Liver (tissue), 9 donors: ENCODE data around the gene MTA3. TPM values are rescaled to one million over a fixed set of nuclear protein-coding genes. Genes with fewer than 3 reads are reported as not detected.

Source experiments
- DNase-seq: peaks from one replicate; pipeline ENCODE4 v3.0.0-alpha.2; 2017; ENCODE audit warnings: low spot score
- H3K27ac ChIP-seq, 2 donors: one replicate each; pipeline ENCODE4 v1.7.0; 2013; ENCODE audit warnings: inconsistent platforms in 2 of 2, low read length in 2 of 2, control low read depth in 1 of 2, low read depth in 1 of 2, mild to moderate bottlenecking in 1 of 2
- H3K27me3 ChIP-seq, 4 donors: one replicate each; pipeline versions ENCODE4 v1.6.1 to v1.7.0; 2013; ENCODE audit warnings: low read length in 3 of 4, inconsistent platforms in 1 of 4, mild to moderate bottlenecking in 1 of 4, moderate library complexity in 1 of 4; ENCODE audit not compliant: control insufficient read depth in 4 of 4, insufficient read depth in 4 of 4
- H3K36me3 ChIP-seq, 4 donors: one replicate each; pipeline versions ENCODE4 v1.6.1 to v1.7.0; 2013; ENCODE audit warnings: low read length in 3 of 4, mild to moderate bottlenecking in 3 of 4, low read depth in 1 of 4, moderate library complexity in 1 of 4; ENCODE audit not compliant: control insufficient read depth in 4 of 4, insufficient read depth in 3 of 4
- H3K4me1 ChIP-seq, 4 donors: one replicate each; pipeline versions ENCODE4 v1.6.1 to v1.7.0; 2013; ENCODE audit warnings: low read length in 3 of 4, mild to moderate bottlenecking in 3 of 4, moderate library complexity in 1 of 4; ENCODE audit not compliant: control insufficient read depth in 4 of 4, insufficient read depth in 4 of 4
- H3K4me3 ChIP-seq, 3 donors: one replicate each; pipeline versions ENCODE4 v1.6.1 to v1.7.0; 2013; ENCODE audit warnings: low read length in 3 of 3, control low read depth in 1 of 3, low read depth in 1 of 3, mild to moderate bottlenecking in 1 of 3
- H3K9ac ChIP-seq, 2 donors: one replicate each; pipeline ENCODE4 v1.7.0; 2013; ENCODE audit warnings: low read length in 2 of 2, mild to moderate bottlenecking in 2 of 2, moderate library complexity in 2 of 2, control low read depth in 1 of 2, low read depth in 1 of 2
- H3K9me3 ChIP-seq, 4 donors: one replicate each; pipeline versions ENCODE4 v1.6.1 to v1.7.0; 2013; ENCODE audit warnings: low read length in 3 of 4; ENCODE audit not compliant: control insufficient read depth in 4 of 4
- EGR1 ChIP-seq, 2 donors: IDR thresholded peaks; 2 replicates each; pipeline ENCODE4 v1.6.1; 2016 to 2018; ENCODE audit warnings: antibody characterized with exemption in 2 of 2, low read depth in 2 of 2
- FOXA1 ChIP-seq: IDR thresholded peaks from 2 replicates; pipeline ENCODE4 v1.6.1; 2016; ENCODE audit warnings: antibody characterized with exemption
- FOXA2 ChIP-seq: IDR thresholded peaks from 2 replicates; pipeline ENCODE4 v1.6.1; 2016; ENCODE audit warnings: antibody characterized with exemption
- GABPA ChIP-seq, 2 donors: IDR thresholded peaks in 1 of 2; conservative IDR thresholded peaks in 1 of 2; 2 replicates each; pipeline ENCODE4 v1.6.1; 2016; ENCODE audit warnings: antibody characterized with exemption in 2 of 2, mild to moderate bottlenecking in 1 of 2, moderate library complexity in 1 of 2
- HNF4A ChIP-seq, 2 donors: conservative IDR thresholded peaks; 2 replicates each; pipeline ENCODE4 v1.6.1; 2016; ENCODE audit warnings: antibody characterized with exemption in 2 of 2, mild to moderate bottlenecking in 2 of 2
- HNF4G ChIP-seq: IDR thresholded peaks from 2 replicates; pipeline ENCODE4 v1.6.1; 2016; ENCODE audit warnings: antibody characterized with exemption
- JUND ChIP-seq, 2 donors: IDR thresholded peaks; 2 replicates each; pipeline ENCODE4 v1.6.1; 2016; ENCODE audit warnings: antibody characterized with exemption in 2 of 2
- NR2F2 ChIP-seq: IDR thresholded peaks from 2 replicates; pipeline ENCODE4 v1.6.1; 2016; ENCODE audit warnings: antibody characterized with exemption
- RAD21 ChIP-seq, 2 donors: IDR thresholded peaks; 2 replicates each; pipeline ENCODE4 v1.6.1; 2016; ENCODE audit warnings: antibody characterized with exemption in 2 of 2, mild to moderate bottlenecking in 2 of 2
- RXRA ChIP-seq, 2 donors: IDR thresholded peaks; 2 replicates each; pipeline ENCODE4 v1.6.1; 2017 to 2018; ENCODE audit warnings: antibody characterized with exemption in 2 of 2, mild to moderate bottlenecking in 1 of 2
- SP1 ChIP-seq: IDR thresholded peaks from 2 replicates; pipeline ENCODE4 v1.6.1; 2018; ENCODE audit warnings: antibody characterized with exemption, mild to moderate bottlenecking
- TAF1 ChIP-seq: conservative IDR thresholded peaks from 2 replicates; pipeline ENCODE4 v1.6.1; 2016; ENCODE audit warnings: antibody characterized with exemption, mild to moderate bottlenecking
- YY1 ChIP-seq: IDR thresholded peaks from 2 replicates; pipeline ENCODE4 v1.6.1; 2016; ENCODE audit warnings: antibody characterized with exemption, mild to moderate bottlenecking
- WGBS: extraction: QIAGEN DNeasy Blood & Tissue Kit; methylation state at CpG from one replicate; pipeline ENCODE4 v1.1.7; 2013; 5-methylcytosine and 5-hydroxymethylcytosine counted together
- polyA plus RNA-seq, 2 donors: library from polyadenylated mRNA; stranded (reverse) in 1 of 2; unstranded in 1 of 2; fragments of 200-250 nt in 1 of 2; fragments of >200 nt in 1 of 2; fragmentation: Nextera tagmentation in 1 of 2; extraction: Ambion mirVana in 1 of 2; gene quantifications; one replicate each; pipeline versions ENCODE4 v1.2.1 to v1.2.3, GENCODE V29; 2013 to 2015
- total RNA-seq, 2 donors: library from RNA; depleted of rRNA; stranded (reverse); fragments of >200 nt; gene quantifications; one replicate each; pipeline ENCODE4 v1.2.3, GENCODE V29; 2014
- TF ChIP-seq, protein P1 (sequence below): IDR thresholded peaks from 2 replicates; pipeline ENCODE4 v1.6.1; 2016; ENCODE audit warnings: antibody characterized with exemption
- TF ChIP-seq, protein P2 (sequence below): IDR thresholded peaks from 2 replicates; pipeline ENCODE4 v1.6.1; 2016; ENCODE audit warnings: antibody characterized with exemption, mild to moderate bottlenecking
- TF ChIP-seq, protein P3 (sequence below): IDR thresholded peaks from 2 replicates; pipeline ENCODE4 v1.6.1; 2016; ENCODE audit warnings: antibody characterized with exemption
- TF ChIP-seq, protein P4 (sequence below): fragments of 150-350 bp; IDR thresholded peaks from 2 replicates; pipeline ENCODE4 v1.5.1; 2017; ENCODE audit warnings: improper control_type of control experiment, low read depth, low read length; ENCODE audit not compliant: missing input control
- TF ChIP-seq, protein P5 (sequence below): IDR thresholded peaks from 2 replicates; pipeline ENCODE4 v1.6.1; 2016; ENCODE audit warnings: antibody characterized with exemption
- donor health status: healthy.
- donor health status: healthy.
- donor health status: healthy.
- donor health status: healthy.
- donor health status: healthy.

The MTA3 gene
- total and polyA plus RNA-seq, 4 donors = 5.5 to 10.3 (median 6.8) TPM

DNA sequence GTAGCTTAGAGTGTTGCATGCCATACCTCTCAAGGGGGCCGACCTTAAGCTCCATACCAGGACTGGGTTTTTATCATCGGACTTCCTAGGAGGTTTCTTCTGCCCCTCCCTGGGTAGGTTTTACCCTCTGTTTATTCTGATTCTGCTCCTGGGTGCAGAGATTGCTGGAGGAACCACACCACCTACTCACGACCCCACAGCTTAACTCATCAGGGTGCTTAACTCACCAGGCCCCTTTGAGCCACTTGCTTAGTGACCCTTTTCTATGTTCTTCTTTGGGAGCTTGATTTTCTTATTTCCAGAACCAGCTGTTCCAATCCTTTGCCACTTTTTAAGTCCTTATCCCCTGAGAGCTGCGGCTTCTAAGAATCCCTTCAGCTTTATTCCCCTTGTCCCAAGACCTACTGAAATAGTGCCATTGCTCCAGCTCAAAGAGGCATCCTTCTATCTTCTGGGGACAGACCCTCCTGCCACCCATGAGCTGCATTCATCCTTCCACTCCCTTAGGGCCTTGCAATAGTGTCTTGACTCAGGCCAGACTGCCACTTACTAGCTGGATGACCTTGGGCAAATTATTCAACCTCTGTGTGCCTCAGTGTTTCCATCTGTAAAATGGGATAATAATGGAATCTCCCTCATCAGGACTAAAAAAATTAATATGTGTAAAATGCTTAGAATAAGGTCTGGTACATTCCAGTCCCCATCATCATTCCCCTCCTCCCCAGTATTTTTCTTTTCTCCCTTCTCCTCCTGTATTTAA, 189.7 kb downstream of the MTA3 start:
- peaks cover 3 to 20% (median 12%) of the 10 kb centered on the region in 4 donors for H3K4me1 ChIP-seq
- no peaks in the 10 kb centered on the region for H3K27me3 ChIP-seq
- H3K9me3 ChIP-seq = no peaks in the 10 kb centered on the region
- TF ChIP-seq RXRA (IDR thresholded peaks at IDR 0.05) (no peak), RAD21 (IDR thresholded peaks at IDR 0.05) (no peak), FOXA1 (no peak), GABPA (IDR thresholded peaks at IDR 0.05 in 1 of 2, conservative IDR thresholded peaks at IDR 0.05 in 1 of 2) (no peak), HNF4A (conservative IDR thresholded peaks at IDR 0.05) (no peak), YY1 (no peak), FOXA2 (no peak), EGR1 (IDR thresholded peaks at IDR 0.05; ENCODE audit: low read depth in 2 of 2) (no peak), TAF1 (no peak)
- TF ChIP-seq, protein P1, sequence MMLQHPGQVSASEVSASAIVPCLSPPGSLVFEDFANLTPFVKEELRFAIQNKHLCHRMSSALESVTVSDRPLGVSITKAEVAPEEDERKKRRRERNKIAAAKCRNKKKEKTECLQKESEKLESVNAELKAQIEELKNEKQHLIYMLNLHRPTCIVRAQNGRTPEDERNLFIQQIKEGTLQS = no peak
- TF ChIP-seq, protein P2, sequence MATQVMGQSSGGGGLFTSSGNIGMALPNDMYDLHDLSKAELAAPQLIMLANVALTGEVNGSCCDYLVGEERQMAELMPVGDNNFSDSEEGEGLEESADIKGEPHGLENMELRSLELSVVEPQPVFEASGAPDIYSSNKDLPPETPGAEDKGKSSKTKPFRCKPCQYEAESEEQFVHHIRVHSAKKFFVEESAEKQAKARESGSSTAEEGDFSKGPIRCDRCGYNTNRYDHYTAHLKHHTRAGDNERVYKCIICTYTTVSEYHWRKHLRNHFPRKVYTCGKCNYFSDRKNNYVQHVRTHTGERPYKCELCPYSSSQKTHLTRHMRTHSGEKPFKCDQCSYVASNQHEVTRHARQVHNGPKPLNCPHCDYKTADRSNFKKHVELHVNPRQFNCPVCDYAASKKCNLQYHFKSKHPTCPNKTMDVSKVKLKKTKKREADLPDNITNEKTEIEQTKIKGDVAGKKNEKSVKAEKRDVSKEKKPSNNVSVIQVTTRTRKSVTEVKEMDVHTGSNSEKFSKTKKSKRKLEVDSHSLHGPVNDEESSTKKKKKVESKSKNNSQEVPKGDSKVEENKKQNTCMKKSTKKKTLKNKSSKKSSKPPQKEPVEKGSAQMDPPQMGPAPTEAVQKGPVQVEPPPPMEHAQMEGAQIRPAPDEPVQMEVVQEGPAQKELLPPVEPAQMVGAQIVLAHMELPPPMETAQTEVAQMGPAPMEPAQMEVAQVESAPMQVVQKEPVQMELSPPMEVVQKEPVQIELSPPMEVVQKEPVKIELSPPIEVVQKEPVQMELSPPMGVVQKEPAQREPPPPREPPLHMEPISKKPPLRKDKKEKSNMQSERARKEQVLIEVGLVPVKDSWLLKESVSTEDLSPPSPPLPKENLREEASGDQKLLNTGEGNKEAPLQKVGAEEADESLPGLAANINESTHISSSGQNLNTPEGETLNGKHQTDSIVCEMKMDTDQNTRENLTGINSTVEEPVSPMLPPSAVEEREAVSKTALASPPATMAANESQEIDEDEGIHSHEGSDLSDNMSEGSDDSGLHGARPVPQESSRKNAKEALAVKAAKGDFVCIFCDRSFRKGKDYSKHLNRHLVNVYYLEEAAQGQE = no peak
- TF ChIP-seq, protein P3, sequence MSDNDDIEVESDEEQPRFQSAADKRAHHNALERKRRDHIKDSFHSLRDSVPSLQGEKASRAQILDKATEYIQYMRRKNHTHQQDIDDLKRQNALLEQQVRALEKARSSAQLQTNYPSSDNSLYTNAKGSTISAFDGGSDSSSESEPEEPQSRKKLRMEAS = no peak
- TF ChIP-seq, protein P4, sequence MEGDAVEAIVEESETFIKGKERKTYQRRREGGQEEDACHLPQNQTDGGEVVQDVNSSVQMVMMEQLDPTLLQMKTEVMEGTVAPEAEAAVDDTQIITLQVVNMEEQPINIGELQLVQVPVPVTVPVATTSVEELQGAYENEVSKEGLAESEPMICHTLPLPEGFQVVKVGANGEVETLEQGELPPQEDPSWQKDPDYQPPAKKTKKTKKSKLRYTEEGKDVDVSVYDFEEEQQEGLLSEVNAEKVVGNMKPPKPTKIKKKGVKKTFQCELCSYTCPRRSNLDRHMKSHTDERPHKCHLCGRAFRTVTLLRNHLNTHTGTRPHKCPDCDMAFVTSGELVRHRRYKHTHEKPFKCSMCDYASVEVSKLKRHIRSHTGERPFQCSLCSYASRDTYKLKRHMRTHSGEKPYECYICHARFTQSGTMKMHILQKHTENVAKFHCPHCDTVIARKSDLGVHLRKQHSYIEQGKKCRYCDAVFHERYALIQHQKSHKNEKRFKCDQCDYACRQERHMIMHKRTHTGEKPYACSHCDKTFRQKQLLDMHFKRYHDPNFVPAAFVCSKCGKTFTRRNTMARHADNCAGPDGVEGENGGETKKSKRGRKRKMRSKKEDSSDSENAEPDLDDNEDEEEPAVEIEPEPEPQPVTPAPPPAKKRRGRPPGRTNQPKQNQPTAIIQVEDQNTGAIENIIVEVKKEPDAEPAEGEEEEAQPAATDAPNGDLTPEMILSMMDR = no peak
- H3K36me3 ChIP-seq = no peaks in the 10 kb centered on the region
- H3K9ac ChIP-seq = no peak overlapping the region
- no peak overlapping the region for H3K4me3 ChIP-seq
- H3K27ac ChIP-seq = no peak overlapping the region
- WGBS = 84% methylated on average over 4 of the region's 4 CpGs
- no peak for DNase-seq

DNA sequence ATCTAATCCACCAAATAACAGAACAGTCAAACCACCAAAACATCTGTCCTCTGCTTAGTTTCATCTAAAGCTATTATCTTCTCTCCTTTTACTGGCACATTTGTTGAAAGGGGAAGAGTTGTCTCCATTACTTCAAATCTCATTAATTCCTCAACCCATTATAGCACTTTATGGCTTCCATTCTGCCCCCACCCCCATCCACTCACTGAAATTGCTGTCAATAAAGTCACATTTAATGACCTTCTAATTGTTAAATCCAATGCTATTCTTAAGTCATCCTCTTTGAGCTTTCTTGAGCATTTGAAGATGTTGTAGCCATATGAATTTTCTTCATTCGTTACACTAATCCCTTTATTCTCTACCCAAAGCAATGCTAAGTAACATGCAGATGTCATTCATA, 190.3 kb downstream of the MTA3 start:
- DNase-seq = no peak
- H3K4me3 ChIP-seq = no peak overlapping the region
- H3K36me3 ChIP-seq = no peaks in the 10 kb centered on the region
- 95% methylated on average over 1 of the region's 1 CpG for WGBS
- H3K4me1 ChIP-seq = peaks cover 0 to 14% (median 6%) of the 10 kb centered on the region in 4 donors
- no peaks in the 10 kb centered on the region for H3K27me3 ChIP-seq
- no peak overlapping the region for H3K27ac ChIP-seq
- H3K9ac ChIP-seq = no peak overlapping the region
- no peaks in the 10 kb centered on the region for H3K9me3 ChIP-seq
- TF ChIP-seq HNF4A (conservative IDR thresholded peaks at IDR 0.05) (no peak), FOXA2 (no peak), FOXA1 (no peak), YY1 (no peak), GABPA (IDR thresholded peaks at IDR 0.05 in 1 of 2, conservative IDR thresholded peaks at IDR 0.05 in 1 of 2) (no peak), RXRA (IDR thresholded peaks at IDR 0.05) (no peak), HNF4G (no peak), JUND (IDR thresholded peaks at IDR 0.05) (no peak), NR2F2 (no peak), SP1 (no peak), RAD21 (IDR thresholded peaks at IDR 0.05) (no peak)
- TF ChIP-seq, protein P5, sequence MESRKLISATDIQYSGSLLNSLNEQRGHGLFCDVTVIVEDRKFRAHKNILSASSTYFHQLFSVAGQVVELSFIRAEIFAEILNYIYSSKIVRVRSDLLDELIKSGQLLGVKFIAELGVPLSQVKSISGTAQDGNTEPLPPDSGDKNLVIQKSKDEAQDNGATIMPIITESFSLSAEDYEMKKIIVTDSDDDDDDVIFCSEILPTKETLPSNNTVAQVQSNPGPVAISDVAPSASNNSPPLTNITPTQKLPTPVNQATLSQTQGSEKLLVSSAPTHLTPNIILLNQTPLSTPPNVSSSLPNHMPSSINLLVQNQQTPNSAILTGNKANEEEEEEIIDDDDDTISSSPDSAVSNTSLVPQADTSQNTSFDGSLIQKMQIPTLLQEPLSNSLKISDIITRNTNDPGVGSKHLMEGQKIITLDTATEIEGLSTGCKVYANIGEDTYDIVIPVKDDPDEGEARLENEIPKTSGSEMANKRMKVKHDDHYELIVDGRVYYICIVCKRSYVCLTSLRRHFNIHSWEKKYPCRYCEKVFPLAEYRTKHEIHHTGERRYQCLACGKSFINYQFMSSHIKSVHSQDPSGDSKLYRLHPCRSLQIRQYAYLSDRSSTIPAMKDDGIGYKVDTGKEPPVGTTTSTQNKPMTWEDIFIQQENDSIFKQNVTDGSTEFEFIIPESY = no peak
- TF ChIP-seq, protein P4 = no peak
- TF ChIP-seq, protein P1 = no peak
